B cell (primary cell): Measurements from ENCODE around the gene VLDLR. TPM values are rescaled to one million over a fixed set of nuclear protein-coding genes. Genes with fewer than 3 reads are reported as not detected.

Source experiments
- ATAC-seq: fragments of 200-7000 bp; cut with Tn5 transposase; one replicate; pipeline ENCODE4 v1.10.0; 2021; ENCODE audit warnings: low read depth, mild to moderate bottlenecking, moderate number of reproducible peaks, moderate library complexity
- CTCF ChIA-PET: fragments of 350-600 bp; sonication (Branson Sonifier 250); formaldehyde crosslinking; loops from one replicate; lab custom pipeline; 2021; ENCODE audit warnings: antibody characterized with exemption, inconsistent platforms; lab: Charles Lee
- POLR2A ChIA-PET: fragments of 350-600 bp; sonication (Branson Sonifier 250); formaldehyde crosslinking; loops from one replicate; lab custom pipeline; 2021; ENCODE audit warnings: antibody characterized with exemption; lab: Charles Lee
- DNase-seq: peaks from one replicate; pipeline ENCODE4 v3.0.0; 2013
- H2AFZ ChIP-seq: 2 replicates; pipeline ENCODE4 v1.6.1; 2012; ENCODE audit warnings: mild to moderate bottlenecking, low read depth, low read length; ENCODE audit not compliant: insufficient read depth, poor library complexity, severe bottlenecking
- H3K27ac ChIP-seq, 2 donors: 1 replicate in 1 of 2; 2 replicates in 1 of 2; pipeline ENCODE4 v1.5.1; 2012 to 2013; ENCODE audit warnings: low read length in 2 of 2, mild to moderate bottlenecking in 2 of 2, moderate library complexity in 1 of 2
- H3K27me3 ChIP-seq, 4 experiments: fragments of 200-600 bp in 1 of 4; sonication (generic) in 1 of 4; replicated peaks in 1 of 4; 1 replicate in 2 of 4; 2 replicates in 2 of 4; pipeline versions ENCODE4 v1.6.1 to v1.7.0; 2013 to 2016; ENCODE audit warnings: low read length in 3 of 4, mild to moderate bottlenecking in 2 of 4, mixed read lengths in 1 of 4, moderate library complexity in 1 of 4; ENCODE audit not compliant: insufficient read depth in 4 of 4, control insufficient read depth in 3 of 4; ENCODE audit errors: control extremely low read depth in 1 of 4
- H3K36me3 ChIP-seq, 2 experiments: replicated peaks in 1 of 2; 1 replicate in 1 of 2; 2 replicates in 1 of 2; pipeline versions ENCODE4 v1.6.1 to v1.7.1; 2013; ENCODE audit warnings: low read length in 1 of 2; ENCODE audit not compliant: insufficient read depth in 2 of 2, control insufficient read depth in 1 of 2; ENCODE audit errors: control extremely low read depth in 1 of 2, extremely low read depth in 1 of 2
- H3K4me1 ChIP-seq, 2 donors: fragments of 200-600 bp in 1 of 2; sonication (generic) in 1 of 2; 1 replicate in 1 of 2; 2 replicates in 1 of 2; pipeline versions ENCODE4 v1.5.1 to v1.6.1; 2013 to 2017; ENCODE audit warnings: low read length in 2 of 2; ENCODE audit not compliant: control insufficient read depth in 2 of 2, insufficient read depth in 2 of 2
- H3K4me2 ChIP-seq: replicated peaks from 2 replicates; pipeline ENCODE3; 2012; ENCODE audit warnings: mild to moderate bottlenecking, low read depth, low read length; ENCODE audit not compliant: poor library complexity, severe bottlenecking
- H3K4me3 ChIP-seq, 5 experiments: fragments of 200-600 bp in 1 of 5; sonication (generic) in 1 of 5; 1 replicate in 3 of 5; 2 replicates in 2 of 5; pipeline versions ENCODE4 v1.5.1 to v1.7.0; 2011 to 2016; ENCODE audit warnings: low read length in 4 of 5, mild to moderate bottlenecking in 4 of 5, low read depth in 2 of 5, control low read depth in 1 of 5, moderate library complexity in 1 of 5; ENCODE audit not compliant: insufficient read depth in 1 of 5; ENCODE audit errors: control extremely low read depth in 1 of 5, extremely low read depth in 1 of 5
- H3K79me2 ChIP-seq: fragments of 200-600 bp; sonication (generic); one replicate; pipeline ENCODE4 v1.6.0; 2016; ENCODE audit warnings: low read length; ENCODE audit not compliant: control insufficient read depth, insufficient read depth
- H3K9ac ChIP-seq: fragments of 200-600 bp; sonication (generic); 2 replicates; pipeline ENCODE4 v1.6.1; 2017; ENCODE audit warnings: mild to moderate bottlenecking, low read length, moderate library complexity
- H3K9me3 ChIP-seq, 3 donors: one replicate each; pipeline versions ENCODE4 v1.6.1 to v1.7.1; 2013; ENCODE audit warnings: low read length in 2 of 3; ENCODE audit not compliant: control insufficient read depth in 2 of 3, insufficient read depth in 1 of 3; ENCODE audit errors: control extremely low read depth in 1 of 3
- H4K20me1 ChIP-seq: 2 replicates; pipeline ENCODE4 v1.6.0; 2012; ENCODE audit warnings: mild to moderate bottlenecking, low read length; ENCODE audit not compliant: insufficient read depth, control insufficient read depth, poor library complexity, severe bottlenecking
- H3K27ac Mint-ChIP-seq: one replicate; pipeline ENCODE4 v1.8.0; 2021; ENCODE audit warnings: mixed read lengths
- H3K27me3 Mint-ChIP-seq: one replicate; pipeline ENCODE4 v1.8.0; 2021; ENCODE audit warnings: mixed read lengths
- H3K4me1 Mint-ChIP-seq: one replicate; pipeline ENCODE4 v1.8.0; 2021; ENCODE audit warnings: mixed read lengths
- H3K4me3 Mint-ChIP-seq: one replicate; pipeline ENCODE4 v1.8.0; 2021; ENCODE audit warnings: mixed read lengths
- H3K9me3 Mint-ChIP-seq: one replicate; pipeline ENCODE4 v1.8.0; 2022; ENCODE audit warnings: mixed read lengths; ENCODE audit not compliant: insufficient read depth
- EZH2 ChIP-seq: IDR thresholded peaks from 2 replicates; pipeline ENCODE4 v1.6.1; 2012; ENCODE audit warnings: borderline replicate concordance, low read depth, mild to moderate bottlenecking, moderate library complexity, low read length; ENCODE audit not compliant: insufficient read depth, poor library complexity, severe bottlenecking
- WGBS: methylation state at CpG from one replicate; pipeline ENCODE4 v1.1.5; 2013; ENCODE audit warnings: missing lambda C conversion rate; ENCODE audit not compliant: insufficient coverage; 5-methylcytosine and 5-hydroxymethylcytosine counted together
- intact Hi-C: fragments of 100-400 bp; cut with micrococcal nuclease; formaldehyde crosslinking; loops from one replicate; pipeline ENCODE4 v1.10.0; 2022
- polyA plus RNA-seq: library from polyadenylated mRNA; depleted of rRNA; stranded (reverse); fragments of >200 nt; gene quantifications from 2 replicates; pipeline ENCODE4 v1.2.3, GENCODE V29; 2012
- total RNA-seq, 2 donors: library from RNA; stranded (reverse); fragments of 120-200 nt in 1 of 2; gene quantifications; 1 replicate in 1 of 2; 2 replicates in 1 of 2; pipeline versions ENCODE4 v1.2.3 to v1.2.4, GENCODE V29; 2013 to 2022
- TF ChIP-seq, protein P1 (sequence below): fragments of 200-600 bp; IDR thresholded peaks from one replicate; pipeline ENCODE4 v1.8.0; 2022; ENCODE audit warnings: antibody characterized with exemption, mild to moderate bottlenecking

VLDLR gene
- total and polyA plus RNA-seq, 2 donors (not counting 1 experiment from before 2014, with no cell fraction given) = 0.03 TPM; not detected in 1

DNA sequence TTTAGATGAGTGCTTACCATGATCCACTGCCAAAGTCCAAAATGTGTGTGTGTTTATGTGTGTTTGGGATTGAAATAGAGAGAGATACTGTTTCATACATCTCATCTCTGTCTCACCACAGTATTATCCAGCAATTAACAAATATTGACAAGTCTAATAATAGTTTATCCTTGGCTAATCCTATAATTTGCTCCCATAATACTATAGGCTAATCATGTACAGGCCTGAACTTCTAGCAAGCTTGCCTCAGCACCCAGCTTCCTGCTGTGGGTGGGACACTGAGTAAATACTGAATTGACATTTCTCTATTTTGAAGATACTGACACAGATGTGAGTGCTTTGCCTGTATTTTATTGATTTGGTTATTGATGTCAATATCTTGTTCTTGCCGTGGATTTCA lies 60.4 kb downstream of the VLDLR start:
- ATAC-seq = no peak
- intact Hi-C loops = no loop called here
- no peak for TF ChIP-seq EZH2
- TF ChIP-seq, protein P1, sequence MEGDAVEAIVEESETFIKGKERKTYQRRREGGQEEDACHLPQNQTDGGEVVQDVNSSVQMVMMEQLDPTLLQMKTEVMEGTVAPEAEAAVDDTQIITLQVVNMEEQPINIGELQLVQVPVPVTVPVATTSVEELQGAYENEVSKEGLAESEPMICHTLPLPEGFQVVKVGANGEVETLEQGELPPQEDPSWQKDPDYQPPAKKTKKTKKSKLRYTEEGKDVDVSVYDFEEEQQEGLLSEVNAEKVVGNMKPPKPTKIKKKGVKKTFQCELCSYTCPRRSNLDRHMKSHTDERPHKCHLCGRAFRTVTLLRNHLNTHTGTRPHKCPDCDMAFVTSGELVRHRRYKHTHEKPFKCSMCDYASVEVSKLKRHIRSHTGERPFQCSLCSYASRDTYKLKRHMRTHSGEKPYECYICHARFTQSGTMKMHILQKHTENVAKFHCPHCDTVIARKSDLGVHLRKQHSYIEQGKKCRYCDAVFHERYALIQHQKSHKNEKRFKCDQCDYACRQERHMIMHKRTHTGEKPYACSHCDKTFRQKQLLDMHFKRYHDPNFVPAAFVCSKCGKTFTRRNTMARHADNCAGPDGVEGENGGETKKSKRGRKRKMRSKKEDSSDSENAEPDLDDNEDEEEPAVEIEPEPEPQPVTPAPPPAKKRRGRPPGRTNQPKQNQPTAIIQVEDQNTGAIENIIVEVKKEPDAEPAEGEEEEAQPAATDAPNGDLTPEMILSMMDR = no peak
- Histone ChIP-seq H3K27me3 (no peaks in the 10 kb centered on the region), H3K36me3 (no peaks in the 10 kb centered on the region), H3K27ac (no peak overlapping the region), H4K20me1 (no peaks in the 10 kb centered on the region), H3K4me2 (no peak overlapping the region), H3K4me3 (no peak overlapping the region), H3K9me3 (no peaks in the 10 kb centered on the region), H3K79me2 (no peaks in the 10 kb centered on the region), H3K4me1 (no peaks in the 10 kb centered on the region), H3K9ac (no peak overlapping the region), H2AFZ (no peak overlapping the region)
- CTCF ChIA-PET = no interaction called here
- no peak for DNase-seq
- Mint-ChIP-seq H3K9me3 (no peaks in the 10 kb centered on the region), H3K27ac (no peak overlapping the region), H3K4me3 (no peak overlapping the region), H3K27me3 (no peaks in the 10 kb centered on the region), H3K4me1 (no peaks in the 10 kb centered on the region)
- no CpG with 5 or more reads among the region's 1 CpG for WGBS
- POLR2A ChIA-PET = no interaction called here

DNA sequence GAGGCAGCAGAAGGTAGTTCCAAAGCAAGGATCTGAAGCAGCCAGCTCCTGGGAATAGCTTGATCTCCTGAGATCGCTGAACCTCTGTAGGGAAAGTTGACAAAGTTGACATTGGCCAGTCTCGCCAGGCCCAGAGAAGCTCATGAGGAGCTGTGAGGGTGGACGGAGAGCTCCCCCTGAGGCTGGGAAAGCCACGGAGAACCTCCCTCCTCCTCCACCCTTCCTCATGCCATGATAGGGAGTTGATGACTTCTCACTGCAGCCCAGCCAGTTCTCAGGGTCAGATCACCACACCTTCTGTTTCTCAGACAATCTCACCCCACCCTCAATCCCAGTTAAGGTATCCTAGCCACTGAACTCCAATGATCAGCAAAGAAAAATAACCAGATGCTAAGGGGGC lies 65.3 kb downstream of the VLDLR start:
- Histone ChIP-seq H2AFZ (no peak overlapping the region), H3K79me2 (no peaks in the 10 kb centered on the region), H3K9ac (no peak overlapping the region), H3K4me1 (no peaks in the 10 kb centered on the region), H3K36me3 (no peaks in the 10 kb centered on the region), H3K27ac (no peak overlapping the region), H3K4me3 (no peak overlapping the region), H3K27me3 (no peaks in the 10 kb centered on the region), H3K9me3 (no peaks in the 10 kb centered on the region), H4K20me1 (no peaks in the 10 kb centered on the region), H3K4me2 (no peak overlapping the region)
- 100% methylated on average over 1 of the region's 4 CpGs for WGBS
- no peak for TF ChIP-seq EZH2
- TF ChIP-seq, protein P1 = no peak
- H3K4me1 Mint-ChIP-seq = no peaks in the 10 kb centered on the region
- H3K4me3 Mint-ChIP-seq = no peak overlapping the region
- ChIA-PET CTCF (no interaction called here), POLR2A (no interaction called here)
- H3K27me3 Mint-ChIP-seq = no peaks in the 10 kb centered on the region
- H3K9me3 Mint-ChIP-seq = no peaks in the 10 kb centered on the region
- no peak for DNase-seq
- no peak for ATAC-seq
- intact Hi-C loops = no loop called here
- H3K27ac Mint-ChIP-seq = no peak overlapping the region
